Measurements from ENCODE around the gene TTC8.
A peak's percentile ranks its signal among the peaks of the same experiment; 100 is the strongest.
"Not testable (repeated sequence)": the region's sequence is repeated elsewhere in the genome, so short reads cannot be mapped to it uniquely, and the experiment has no call there.

The TTC8 gene

GRCh38 chr14:88825078-88825458 is 617 bp downstream of the TTC8 start:
- no peak for DNase-seq (ENCODE audit: low read depth, low spot score)

- DNase-seq (ENCODE audit: low read depth, low spot score), result no peak
Measured at GRCh38 chr14:88825503-88825902, 1.1 kb downstream of the TTC8 start.

GRCh38 chr14:88829188-88829587 is 4.7 kb downstream of the TTC8 start:
- no peak for DNase-seq (ENCODE audit: low read depth, low spot score)

- DNase-seq (ENCODE audit: low read depth, low spot score), result no peak
Measured at GRCh38 chr14:88829685-88830302, 5.3 kb downstream of the TTC8 start.

GRCh38 chr14:88831284-88831683 is 6.8 kb downstream of the TTC8 start:
- DNase-seq (ENCODE audit: low read depth, low spot score), result no peak

GRCh38 chr14:88834883-88835431 is 10.5 kb downstream of the TTC8 start:
- DNase-seq (ENCODE audit: low read depth, low spot score), result peak; percentile 65

- peak; percentile 2 for DNase-seq (ENCODE audit: low read depth, low spot score)
Measured at GRCh38 chr14:88835661-88836060, 11.2 kb downstream of the TTC8 start.

GRCh38 chr14:88837495-88837894 is 13.0 kb downstream of the TTC8 start:
- DNase-seq (ENCODE audit: low read depth, low spot score), result no peak

GRCh38 chr14:88838015-88838414 is 13.6 kb downstream of the TTC8 start:
- DNase-seq (ENCODE audit: low read depth, low spot score), result no peak

- no peak for DNase-seq (ENCODE audit: low read depth, low spot score)
Measured at GRCh38 chr14:88840926-88841325, 16.5 kb downstream of the TTC8 start.

- no peak for DNase-seq (ENCODE audit: low read depth, low spot score)
Measured at GRCh38 chr14:88841741-88842140, 17.3 kb downstream of the TTC8 start.

- DNase-seq (ENCODE audit: low read depth, low spot score), result no peak
Measured at GRCh38 chr14:88842414-88842813, 18.0 kb downstream of the TTC8 start.

GRCh38 chr14:88844980-88845491 is 20.6 kb downstream of the TTC8 start:
- no peak for DNase-seq (ENCODE audit: low read depth, low spot score)

GRCh38 chr14:88848571-88848970 is 24.1 kb downstream of the TTC8 start:
- DNase-seq (ENCODE audit: low read depth, low spot score), result no peak

- DNase-seq (ENCODE audit: low read depth, low spot score), result no peak
Measured at GRCh38 chr14:88849716-88850115, 25.3 kb downstream of the TTC8 start.

- no peak for DNase-seq (ENCODE audit: low read depth, low spot score)
Measured at GRCh38 chr14:88851587-88851986, 27.1 kb downstream of the TTC8 start.

- no peak for DNase-seq (ENCODE audit: low read depth, low spot score)
Measured at GRCh38 chr14:88852632-88853031, 28.2 kb downstream of the TTC8 start.

GRCh38 chr14:88853129-88853528 is 28.7 kb downstream of the TTC8 start:
- no peak for DNase-seq (ENCODE audit: low read depth, low spot score)

- DNase-seq (ENCODE audit: low read depth, low spot score), result peak; percentile 25
Measured at GRCh38 chr14:88856786-88857366, 32.4 kb downstream of the TTC8 start.

GRCh38 chr14:88857861-88858260 is 33.4 kb downstream of the TTC8 start:
- DNase-seq (ENCODE audit: low read depth, low spot score), result not testable (repeated sequence)

GRCh38 chr14:88859118-88859517 is 34.7 kb downstream of the TTC8 start:
- not testable (repeated sequence) for DNase-seq (ENCODE audit: low read depth, low spot score)

GRCh38 chr14:88863167-88863566 is 38.7 kb downstream of the TTC8 start:
- DNase-seq (ENCODE audit: low read depth, low spot score), result no peak

- no peak for DNase-seq (ENCODE audit: low read depth, low spot score)
Measured at GRCh38 chr14:88864198-88864597, 39.7 kb downstream of the TTC8 start.

Measured in brain pericyte (primary cell).